Heart right ventricle (tissue), 16 donors: ENCODE results near the gene PCARE. TPM values are rescaled to one million over a fixed set of nuclear protein-coding genes. Genes with fewer than 3 reads are reported as not detected.

Experiments
- ATAC-seq, 8 donors: fragments of 200-7000 bp; cut with Tn5 transposase; one replicate each; pipeline ENCODE4 v1.9.1; 2020; ENCODE audit warnings: mild to moderate bottlenecking in 8 of 8, moderate library complexity in 8 of 8, moderate number of reproducible peaks in 1 of 8
- DNase-seq, 2 donors: peaks; one replicate each; pipeline ENCODE4 v3.0.0-alpha.2; 2020
- H3K27ac ChIP-seq, 10 donors: fragments of 200-600 bp; sonication (generic) in 2 of 10; one replicate each; pipeline versions ENCODE4 v1.5.0 to v1.8.0; 2020 to 2022; ENCODE audit warnings: mild to moderate bottlenecking in 3 of 10
- H3K27me3 ChIP-seq, 7 donors: fragments of 200-600 bp; one replicate each; pipeline ENCODE4 v1.8.0; 2021 to 2022; ENCODE audit warnings: mild to moderate bottlenecking in 2 of 7
- H3K36me3 ChIP-seq, 9 donors: fragments of 200-600 bp; sonication (generic) in 1 of 9; one replicate each; pipeline versions ENCODE4 v1.5.0 to v1.8.0; 2020 to 2022; ENCODE audit warnings: mild to moderate bottlenecking in 2 of 9
- H3K4me1 ChIP-seq, 9 donors: fragments of 200-600 bp; sonication (generic) in 1 of 9; one replicate each; pipeline versions ENCODE4 v1.5.0 to v1.8.0; 2020 to 2022; ENCODE audit warnings: mild to moderate bottlenecking in 4 of 9
- H3K4me3 ChIP-seq, 10 donors: fragments of 200-600 bp; sonication (generic) in 2 of 10; one replicate each; pipeline versions ENCODE4 v1.5.0 to v1.8.0; 2020 to 2022; ENCODE audit warnings: mild to moderate bottlenecking in 7 of 10, moderate library complexity in 2 of 10
- H3K9me3 ChIP-seq, 11 donors: fragments of 200-600 bp in 10 of 11; sonication (generic) in 2 of 11; one replicate each; pipeline versions ENCODE4 v1.5.0 to v1.8.0; 2013 to 2022; ENCODE audit warnings: mild to moderate bottlenecking in 2 of 11, control low read depth in 1 of 11, moderate library complexity in 1 of 11
- CTCF ChIP-seq, 9 donors: fragments of 200-600 bp; sonication (generic) in 2 of 9; IDR thresholded peaks; one replicate each; pipeline versions ENCODE4 v1.5.0 to v1.8.0; 2021 to 2022; ENCODE audit warnings: antibody characterized with exemption in 9 of 9, mild to moderate bottlenecking in 5 of 9, moderate library complexity in 1 of 9
- WGBS, 2 donors: extraction: QIAGEN DNeasy Blood & Tissue Kit; methylation state at CpG; one replicate each; pipeline ENCODE4 v1.1.7; 2013; ENCODE audit warnings: inconsistent platforms in 1 of 2; 5-methylcytosine and 5-hydroxymethylcytosine counted together
- intact Hi-C, 10 donors: fragments of 100-400 bp; cut with DNase I; formaldehyde crosslinking; loops; one replicate each; pipeline versions ENCODE4 v1.11.1 to v1.14.2; 2022
- polyA plus RNA-seq, 2 donors: library from polyadenylated mRNA; stranded (reverse); fragments of 200-250 nt; gene quantifications; one replicate each; pipeline ENCODE4 v1.2.3, GENCODE V29; 2013
- total RNA-seq, 10 donors: library from RNA; stranded (reverse); fragmentation: NEBNext Ultra II Directional in 3 of 10; extraction: Animal tissue kit (Norgen Biotek cat#: 25700) in 3 of 10; gene quantifications; one replicate each; pipeline versions ENCODE4 v1.2.1 to v1.2.4, GENCODE V29; 2021 to 2023
- donor health status: Arrhythmogenic right ventricular cardiomyopathy.
- donor health status: ischemic (EF 13 %, LVEDD 7.1; RV severe dilation, severe dysfunction).
- donor health status: healthy with polysubstance abuse.
- donor health status: DM: no; HTN: yes; CAD: no.
- donor health status: DM: no; HTN: no; CAD: no.
- donor health status: ischemic (EF 25% LVEDD 6.9; RV normal size, moderate dysfunction).
- donor health status: ischemic (EF 25% LVEDD 5.7; RV mildly dilated, moderate dysfunction).
- donor health status: healthy.
- donor health status: DM: yes; HTN: yes; CAD: no.
- donor health status: Ischemic cardiomyopathy.
- donor health status: ischemic (EF 35%, LVEDD 5.7; RV mildly dilated, moderate dysfunction).
- donor health status: nonischemic (EF 11% LVEDD 7.7; RV severe dilation, severe dysfunction).
- donor health status: DM: yes; HTN: yes; CAD: no.
- donor health status: PGD.
- donor health status: ischemic (EF 29% LVEDD 5.4; RV normal size, mild dysfunction).
- donor health status: nonischemic (EF 23%, LVEDD 6.1; RV moderate dilation, normal function).

Gene PCARE
- total and polyA plus RNA-seq, 12 donors = 0.04 to 3.3 (median 1.1) TPM

- TF ChIP-seq CTCF (IDR thresholded peaks at IDR 0.05) = no peak
- Histone ChIP-seq H3K4me1 (peaks cover 0 to 10% (median 0%) of the 10 kb centered on the region in 9 donors), H3K9me3 (no peaks in the 10 kb centered on the region), H3K36me3 (peaks cover 0 to 3% (median 0%) of the 10 kb centered on the region in 9 donors), H3K27ac (no peak overlapping the region), H3K4me3 (no peak overlapping the region), H3K27me3 (no peaks in the 10 kb centered on the region)
- intact Hi-C loops = no loop called here
- DNase-seq (no peak), ATAC-seq (peak in 1 of 8 donors; percentile 29)
- 94% methylated on average over 12 of the region's 12 CpGs for WGBS, 2 donors
Observed at GRCh38 chr2:29051730-29052129, 22.6 kb downstream of the PCARE start.

GRCh38 chr2:29050591-29050990 lies 23.7 kb downstream of the PCARE start:
- DNase-seq = no peak
- no peak for TF ChIP-seq CTCF (IDR thresholded peaks at IDR 0.05)
- intact Hi-C loops = no loop called here

GRCh38 chr2:29047083-29047845 lies 27.1 kb downstream of the PCARE start:
- no peak overlapping the region for H3K4me3 ChIP-seq
- peaks cover 0 to 10% (median 0%) of the 10 kb centered on the region in 9 donors for H3K4me1 ChIP-seq
- no peaks in the 10 kb centered on the region for H3K9me3 ChIP-seq
- H3K27me3 ChIP-seq = no peaks in the 10 kb centered on the region
- intact Hi-C loops = no loop called here
- ATAC-seq = no peak
- no peak for DNase-seq
- peaks cover 0 to 18% (median 0%) of the 10 kb centered on the region in 9 donors for H3K36me3 ChIP-seq
- WGBS, 2 donors = 94 to 95% methylated on average over 9 of the region's 9 CpGs
- H3K27ac ChIP-seq = no peak overlapping the region
- TF ChIP-seq CTCF (IDR thresholded peaks at IDR 0.05) = no peak

More at GRCh38 chr2:29050591-29050990, 23.7 kb downstream of the PCARE start:
- Histone ChIP-seq H3K4me1 (peaks cover 0 to 10% (median 0%) of the 10 kb centered on the region in 9 donors), H3K9me3 (no peaks in the 10 kb centered on the region), H3K27ac (no peak overlapping the region), H3K27me3 (no peaks in the 10 kb centered on the region), H3K36me3 (peaks cover 0 to 11% (median 0%) of the 10 kb centered on the region in 9 donors), H3K4me3 (no peak overlapping the region)
- WGBS, 2 donors = 81 to 82% methylated on average over 8 of the region's 8 CpGs
- ATAC-seq = no peak

GRCh38 chr2:29046321-29046720 lies 28.0 kb downstream of the PCARE start:
- no peak overlapping the region for H3K4me3 ChIP-seq
- no peak overlapping the region for H3K27ac ChIP-seq
- peaks cover 0 to 18% (median 0%) of the 10 kb centered on the region in 9 donors for H3K36me3 ChIP-seq
- H3K4me1 ChIP-seq = peaks cover 0 to 15% (median 0%) of the 10 kb centered on the region in 9 donors
- peak in 1 of 8 donors; percentile 27 for ATAC-seq
- 93% methylated on average over 2 of the region's 2 CpGs for WGBS, 2 donors
- no peak for TF ChIP-seq CTCF (IDR thresholded peaks at IDR 0.05)
- no peaks in the 10 kb centered on the region for H3K9me3 ChIP-seq
- no peak for DNase-seq
- intact Hi-C loops = no loop called here
- no peaks in the 10 kb centered on the region for H3K27me3 ChIP-seq
